K562 (cell line): ENCODE measurements around the gene CTSZ. TPM values are rescaled to one million over a fixed set of nuclear protein-coding genes. Genes with fewer than 3 reads are reported as not detected.
A peak's percentile ranks its signal among the peaks of the same experiment; 100 is the strongest.

ENCODE experiments used
- MTA3 ChIP-seq: fragments of 450-650 bp; formaldehyde crosslinking; IDR thresholded peaks from 2 replicates; pipeline ENCODE4 v1.6.1; 2017; ENCODE audit warnings: mild to moderate bottlenecking, borderline replicate concordance
- RNF219 ChIP-seq: fragments of 250-450 bp; sonication (Bioruptor Pico); IDR thresholded peaks from 2 replicates; pipeline ENCODE4 v1.5.0; 2022; ENCODE audit warnings: mild to moderate bottlenecking
- SIN3A ChIP-seq, 2 experiments: fragments of 150-350 bp in 1 of 2; IDR thresholded peaks; 2 replicates each; pipeline ENCODE4 v1.6.1; 2011 to 2016; ENCODE audit warnings: borderline replicate concordance in 2 of 2, low read depth in 2 of 2, low read length in 2 of 2, mild to moderate bottlenecking in 2 of 2, moderate library complexity in 2 of 2; ENCODE audit not compliant: control insufficient read depth in 1 of 2
- SMAD1 ChIP-seq: fragments of 150-350 bp; IDR thresholded peaks from 2 replicates; pipeline ENCODE4 v1.6.1; 2014; ENCODE audit warnings: low read length, low read depth; ENCODE audit not compliant: partially characterized antibody
- SNIP1 ChIP-seq: fragments of 450-650 bp; IDR thresholded peaks from 2 replicates; pipeline ENCODE4 v1.7.1; 2017; ENCODE audit warnings: low read depth, mild to moderate bottlenecking
- TARDBP ChIP-seq: fragments of 450-650 bp; IDR thresholded peaks from 2 replicates; pipeline ENCODE4 v1.6.1; 2016
- TBP ChIP-seq: optimal IDR thresholded peaks from 2 replicates; pipeline ENCODE3; 2011; ENCODE audit warnings: low read depth, low read length, improper control_type of control experiment
- ZBTB40 ChIP-seq, 2 experiments: fragments of 450-650 bp in 1 of 2; sonication (generic) in 1 of 2; formaldehyde crosslinking in 1 of 2; IDR thresholded peaks; 2 replicates each; pipeline versions ENCODE4 v1.7.1 to v1.9.0; 2016 to 2022; ENCODE audit warnings: inconsistent platforms in 1 of 2, mild to moderate bottlenecking in 1 of 2, missing genetic modification reagents in 1 of 2
- ZNF146 ChIP-seq: IDR thresholded peaks from one replicate; pipeline ENCODE4 v1.6.1; 2018; ENCODE audit warnings: missing compliant biosample characterization; ENCODE audit not compliant: unreplicated experiment
- ZNF311 ChIP-seq: fragments of 250-450 bp; sonication (Bioruptor Pico); IDR thresholded peaks from 2 replicates; pipeline ENCODE4 v1.4.0; 2020; ENCODE audit warnings: mild to moderate bottlenecking, moderate library complexity
- ZNF699 ChIP-seq: fragments of 250-450 bp; sonication (Bioruptor Pico); IDR thresholded peaks from 2 replicates; pipeline ENCODE4 v1.8.0; 2021; ENCODE audit warnings: mild to moderate bottlenecking, moderate library complexity; ENCODE audit not compliant: insufficient replicate concordance
- polyA plus RNA-seq, 8 experiments: library from polyadenylated mRNA; depleted of rRNA in 4 of 8; stranded (reverse) in 5 of 8; unstranded in 3 of 8; fragments of >200 nt; fragmentation: Nextera tagmentation in 2 of 8; fragmentation: Illumina TruSeq in 1 of 8; extraction: Ambion mirVana in 2 of 8; extraction: Trizol in 1 of 8; gene quantifications; 2 replicates each; pipeline versions ENCODE4 v1.2.1 to v1.2.3, GENCODE V29; 2011 to 2014; ENCODE audit warnings: inconsistent platforms in 1 of 8, missing spikeins in 1 of 8
- total RNA-seq, 7 experiments: library from RNA; depleted of rRNA in 6 of 7; stranded (reverse); fragments of >200 nt in 6 of 7; fragmentation: Illumina TruSeq in 2 of 7; extraction: Trizol in 2 of 7; gene quantifications; 2 replicates each; pipeline versions ENCODE4 v1.2.1 to v1.2.3, GENCODE V29; 2011 to 2021; ENCODE audit warnings: low replicate concordance in 1 of 7
- TF ChIP-seq, protein P1 (sequence below): fragments of 250-450 bp; sonication (Bioruptor Pico); IDR thresholded peaks from 2 replicates; pipeline ENCODE4 v1.5.0; 2020; ENCODE audit warnings: mild to moderate bottlenecking
- TF ChIP-seq, protein P2 (sequence below), 2 experiments: fragments of 450-650 bp; IDR thresholded peaks; 2 replicates each; pipeline ENCODE4 v1.6.1; 2016

Gene CTSZ
- total and polyA plus RNA-seq, 9 of the 15 experiments (the other 6 are each of a cell fraction or from before 2014, with no cell fraction given) = 1.6 to 143 (median 82.8) TPM

- TF ChIP-seq ZBTB40 (IDR thresholded peaks at IDR 0.05) (no peak), ZBTB40 (CRISPR knock-in tag; IDR thresholded peaks at IDR 0.05) (no peak), MTA3 (0 out of 2 replicates have a peak, but pooled peaks have one; percentile 44), ZNF146 (CRISPR knock-in tag) (no peak), TBP (peak; percentile 51), TARDBP (no peak), ZNF311 (CRISPR knock-in tag) (no peak), SIN3A (IDR thresholded peaks at IDR 0.05; ENCODE audit: borderline replicate concordance in 2 of 2, control insufficient read depth in 1 of 2, low read depth in 2 of 2, low read length in 2 of 2) (no peak), SNIP1 (no peak), SMAD1 (no peak), RNF219 (CRISPR knock-in tag) (no peak), ZNF699 (no peak)
- TF ChIP-seq, protein P1, sequence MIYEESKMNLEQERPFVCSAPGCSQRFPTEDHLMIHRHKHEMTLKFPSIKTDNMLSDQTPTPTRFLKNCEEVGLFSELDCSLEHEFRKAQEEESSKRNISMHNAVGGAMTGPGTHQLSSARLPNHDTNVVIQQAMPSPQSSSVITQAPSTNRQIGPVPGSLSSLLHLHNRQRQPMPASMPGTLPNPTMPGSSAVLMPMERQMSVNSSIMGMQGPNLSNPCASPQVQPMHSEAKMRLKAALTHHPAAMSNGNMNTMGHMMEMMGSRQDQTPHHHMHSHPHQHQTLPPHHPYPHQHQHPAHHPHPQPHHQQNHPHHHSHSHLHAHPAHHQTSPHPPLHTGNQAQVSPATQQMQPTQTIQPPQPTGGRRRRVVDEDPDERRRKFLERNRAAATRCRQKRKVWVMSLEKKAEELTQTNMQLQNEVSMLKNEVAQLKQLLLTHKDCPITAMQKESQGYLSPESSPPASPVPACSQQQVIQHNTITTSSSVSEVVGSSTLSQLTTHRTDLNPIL (CRISPR knock-in tag) = no peak
- TF ChIP-seq, protein P2, sequence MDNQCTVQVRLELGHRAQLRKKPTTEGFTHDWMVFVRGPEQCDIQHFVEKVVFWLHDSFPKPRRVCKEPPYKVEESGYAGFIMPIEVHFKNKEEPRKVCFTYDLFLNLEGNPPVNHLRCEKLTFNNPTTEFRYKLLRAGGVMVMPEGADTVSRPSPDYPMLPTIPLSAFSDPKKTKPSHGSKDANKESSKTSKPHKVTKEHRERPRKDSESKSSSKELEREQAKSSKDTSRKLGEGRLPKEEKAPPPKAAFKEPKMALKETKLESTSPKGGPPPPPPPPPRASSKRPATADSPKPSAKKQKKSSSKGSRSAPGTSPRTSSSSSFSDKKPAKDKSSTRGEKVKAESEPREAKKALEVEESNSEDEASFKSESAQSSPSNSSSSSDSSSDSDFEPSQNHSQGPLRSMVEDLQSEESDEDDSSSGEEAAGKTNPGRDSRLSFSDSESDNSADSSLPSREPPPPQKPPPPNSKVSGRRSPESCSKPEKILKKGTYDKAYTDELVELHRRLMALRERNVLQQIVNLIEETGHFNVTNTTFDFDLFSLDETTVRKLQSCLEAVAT (IDR thresholded peaks at IDR 0.05) = peak; percentile 29 to 63; a peak in 2 of 4 replicates
Observed at GRCh38 chr20:59019217-59019616, 12.2 kb upstream of the CTSZ start, which contains the start of gene TUBB1 (continued).
